HEK293 (cell line): ENCODE data around the gene EPHX1.
A peak's percentile ranks its signal among the peaks of the same experiment; 100 is the strongest.

Source experiments
- CTCF ChIA-PET: fragments of 350-600 bp; formaldehyde crosslinking; extraction: SDS; loops from one replicate; lab custom pipeline; 2021; ENCODE audit warnings: antibody characterized with exemption; lab: Yijun Ruan, JAX
- POLR2A ChIA-PET: fragments of 300-600 bp; formaldehyde crosslinking; extraction: SDS; loops from one replicate; lab custom pipeline; 2020; ENCODE audit warnings: antibody characterized with exemption, inconsistent platforms; lab: Yijun Ruan, JAX
- H3K27ac ChIP-seq: fragments of 200-500 bp; sonication (Bioruptor generic); 2 replicates; pipeline ENCODE4 v1.5.1; 2014; ENCODE audit warnings: low read depth, low read length, control low read depth, inconsistent platforms; ENCODE audit errors: extremely low read depth
- H3K36me3 ChIP-seq, 2 experiments: fragments of 200-500 bp in 1 of 2; sonication (Bioruptor generic) in 1 of 2; 1 replicate in 1 of 2; 2 replicates in 1 of 2; pipeline ENCODE4 v1.5.1; 2014 to 2017; ENCODE audit warnings: inconsistent platforms in 2 of 2, low read length in 2 of 2; ENCODE audit not compliant: control insufficient read depth in 2 of 2, insufficient read depth in 1 of 2
- H3K4me1 ChIP-seq: fragments of 200-500 bp; sonication (Bioruptor generic); 2 replicates; pipeline ENCODE4 v1.5.1; 2014; ENCODE audit warnings: mild to moderate bottlenecking, low read length, inconsistent platforms; ENCODE audit not compliant: control insufficient read depth, insufficient read depth
- H3K4me3 ChIP-seq: 2 replicates; pipeline ENCODE4 v1.5.1; 2011; ENCODE audit warnings: low read depth, mild to moderate bottlenecking, control low read depth, low read length, moderate library complexity
- H3K9me3 ChIP-seq: fragments of 200-500 bp; sonication (Bioruptor generic); 2 replicates; pipeline ENCODE4 v1.5.1; 2014; ENCODE audit warnings: low read depth, low read length, inconsistent platforms; ENCODE audit not compliant: control insufficient read depth, insufficient read depth
- EGR2 ChIP-seq: fragments of 450-650 bp; formaldehyde crosslinking; IDR thresholded peaks from 2 replicates; pipeline ENCODE4 v1.5.1; 2016; ENCODE audit warnings: low read depth, missing biosample characterization, missing genetic modification characterization
- PRDM1 ChIP-seq: fragments of 450-650 bp; formaldehyde crosslinking; IDR thresholded peaks from 2 replicates; pipeline ENCODE4; 2016; ENCODE audit warnings: missing biosample characterization, missing genetic modification characterization
- SCRT1 ChIP-seq: fragments of 450-650 bp; formaldehyde crosslinking; IDR thresholded peaks from 2 replicates; pipeline ENCODE4 v1.5.1; 2016; ENCODE audit warnings: missing biosample characterization, missing genetic modification characterization, borderline replicate concordance
- SCRT2 ChIP-seq: fragments of 450-650 bp; formaldehyde crosslinking; IDR thresholded peaks from 2 replicates; pipeline ENCODE4 v1.5.1; 2016; ENCODE audit warnings: missing biosample characterization, missing genetic modification characterization
- ZBTB7A ChIP-seq: fragments of 450-650 bp; formaldehyde crosslinking; IDR thresholded peaks from 2 replicates; pipeline ENCODE4 v1.5.1; 2016; ENCODE audit warnings: low read depth, missing biosample characterization, missing genetic modification characterization
- ZBTB8A ChIP-seq: fragments of 450-650 bp; formaldehyde crosslinking; IDR thresholded peaks from 2 replicates; pipeline ENCODE4 v1.5.1; 2016; ENCODE audit warnings: missing biosample characterization, missing genetic modification characterization
- ZFHX2 ChIP-seq: fragments of 450-650 bp; formaldehyde crosslinking; conservative IDR thresholded peaks from 2 replicates; pipeline ENCODE4 v1.5.1; 2016; ENCODE audit warnings: missing biosample characterization, missing genetic modification characterization
- ZIC2 ChIP-seq: fragments of 450-650 bp; formaldehyde crosslinking; IDR thresholded peaks from 2 replicates; pipeline ENCODE4 v1.5.1; 2016; ENCODE audit warnings: missing biosample characterization, missing genetic modification characterization
- ZNF184 ChIP-seq: fragments of 450-650 bp; IDR thresholded peaks from 2 replicates; pipeline ENCODE4 v1.5.1; 2018; ENCODE audit warnings: missing biosample characterization, mild to moderate bottlenecking, missing genetic modification characterization
- ZNF449 ChIP-seq: fragments of 450-650 bp; formaldehyde crosslinking; IDR thresholded peaks from 2 replicates; pipeline ENCODE4 v1.5.1; 2017; ENCODE audit warnings: missing biosample characterization, mild to moderate bottlenecking, missing genetic modification characterization, moderate library complexity
- ZNF548 ChIP-seq: fragments of 450-650 bp; formaldehyde crosslinking; IDR thresholded peaks from 2 replicates; pipeline ENCODE4 v1.5.1; 2016; ENCODE audit warnings: missing biosample characterization, missing genetic modification characterization
- ZNF600 ChIP-seq: fragments of 450-650 bp; formaldehyde crosslinking; IDR thresholded peaks from 2 replicates; pipeline ENCODE4 v1.5.1; 2016; ENCODE audit warnings: missing biosample characterization, missing genetic modification characterization
- ZNF692 ChIP-seq: fragments of 450-650 bp; formaldehyde crosslinking; IDR thresholded peaks from 2 replicates; pipeline ENCODE4 v1.5.1; 2016; ENCODE audit warnings: missing biosample characterization, missing genetic modification characterization
- ZNF843 ChIP-seq: fragments of 450-650 bp; formaldehyde crosslinking; IDR thresholded peaks from 2 replicates; pipeline ENCODE4 v1.5.1; 2016; ENCODE audit warnings: missing biosample characterization, missing genetic modification characterization
- ZXDB ChIP-seq: fragments of 450-650 bp; formaldehyde crosslinking; IDR thresholded peaks from 2 replicates; pipeline ENCODE4 v1.5.1; 2016; ENCODE audit warnings: missing biosample characterization, missing genetic modification characterization
- TF ChIP-seq, protein P1 (sequence below): fragments of 450-650 bp; formaldehyde crosslinking; IDR thresholded peaks from 2 replicates; pipeline ENCODE4 v1.5.1; 2016; ENCODE audit warnings: missing biosample characterization, missing genetic modification characterization
- TF ChIP-seq, protein P2 (sequence below): fragments of 450-650 bp; formaldehyde crosslinking; IDR thresholded peaks from 2 replicates; pipeline ENCODE4 v1.5.1; 2016; ENCODE audit warnings: missing biosample characterization, missing genetic modification characterization

Gene EPHX1

GRCh38 chr1:225815526-225816178 lies 5.7 kb downstream of the EPHX1 start (continued):
- TF ChIP-seq, protein P1, sequence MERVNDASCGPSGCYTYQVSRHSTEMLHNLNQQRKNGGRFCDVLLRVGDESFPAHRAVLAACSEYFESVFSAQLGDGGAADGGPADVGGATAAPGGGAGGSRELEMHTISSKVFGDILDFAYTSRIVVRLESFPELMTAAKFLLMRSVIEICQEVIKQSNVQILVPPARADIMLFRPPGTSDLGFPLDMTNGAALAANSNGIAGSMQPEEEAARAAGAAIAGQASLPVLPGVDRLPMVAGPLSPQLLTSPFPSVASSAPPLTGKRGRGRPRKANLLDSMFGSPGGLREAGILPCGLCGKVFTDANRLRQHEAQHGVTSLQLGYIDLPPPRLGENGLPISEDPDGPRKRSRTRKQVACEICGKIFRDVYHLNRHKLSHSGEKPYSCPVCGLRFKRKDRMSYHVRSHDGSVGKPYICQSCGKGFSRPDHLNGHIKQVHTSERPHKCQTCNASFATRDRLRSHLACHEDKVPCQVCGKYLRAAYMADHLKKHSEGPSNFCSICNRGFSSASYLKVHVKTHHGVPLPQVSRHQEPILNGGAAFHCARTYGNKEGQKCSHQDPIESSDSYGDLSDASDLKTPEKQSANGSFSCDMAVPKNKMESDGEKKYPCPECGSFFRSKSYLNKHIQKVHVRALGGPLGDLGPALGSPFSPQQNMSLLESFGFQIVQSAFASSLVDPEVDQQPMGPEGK, result no peak; the same call in 1 of the 2 replicates
- peak; percentile 52; the same call in 1 of the 2 replicates for TF ChIP-seq ZXDB (tag by site-specific recombination)
- 0 out of 2 replicates have a peak, but pooled peaks have one; percentile 30 for TF ChIP-seq ZNF843

DNA sequence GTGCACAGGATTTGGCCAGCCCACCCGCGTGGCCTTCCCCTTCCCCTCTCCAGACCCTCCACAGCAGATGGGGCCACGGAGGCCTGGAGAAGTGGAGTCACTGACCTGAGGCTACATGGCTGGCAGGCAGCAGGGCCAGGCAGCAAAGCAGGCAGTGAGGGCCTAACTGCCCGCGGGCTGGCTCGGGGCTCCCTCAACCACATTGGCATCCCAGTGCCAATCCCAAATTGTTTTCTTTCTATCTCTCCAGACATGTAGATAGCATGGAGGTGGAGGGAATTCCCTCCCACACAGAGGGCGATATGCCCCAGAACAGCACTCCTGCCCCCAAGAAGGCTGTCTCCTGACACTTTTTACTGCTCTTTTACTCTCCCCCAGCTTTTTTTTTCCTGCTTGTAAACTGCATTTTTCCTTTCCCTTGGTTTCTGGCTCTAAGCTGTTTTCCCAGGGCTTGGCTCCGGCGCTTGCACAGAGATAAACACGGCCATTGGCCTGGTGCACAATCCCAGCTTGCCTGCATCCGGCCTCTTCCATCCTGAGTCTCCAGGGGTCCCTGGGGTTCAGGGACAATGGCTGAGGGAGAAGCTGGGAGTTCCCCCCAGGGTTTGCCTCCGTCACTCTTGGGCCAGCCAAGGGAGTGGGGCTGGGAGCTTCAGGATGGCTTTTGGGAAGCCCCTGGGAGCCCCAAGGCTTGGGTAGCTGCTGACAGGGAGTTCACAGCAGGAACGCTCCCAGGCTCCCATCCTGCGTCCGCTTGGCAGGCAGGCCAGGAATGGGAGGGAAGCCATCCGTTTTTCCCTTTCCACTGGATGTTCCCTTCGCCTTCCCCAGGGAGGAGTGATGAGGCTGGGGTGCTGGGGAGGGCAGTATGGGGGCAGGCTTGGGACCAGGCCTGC lies 7.0 kb downstream of the EPHX1 start:
- TF ChIP-seq ZBTB7A (tag by site-specific recombination), result no peak
- peak; percentile 61 for TF ChIP-seq ZFHX2 (tag by site-specific recombination)
- no peak for TF ChIP-seq ZNF184 (tag by site-specific recombination)
- peak; percentile 55; the same call in 1 of the 2 replicates for TF ChIP-seq EGR2 (tag by site-specific recombination)
- peak; percentile 44 for TF ChIP-seq ZIC2 (tag by site-specific recombination)
- no peak overlapping the region for H3K27ac ChIP-seq
- peaks cover 14% of the 10 kb centered on the region for H3K4me1 ChIP-seq
- no peak overlapping the region for H3K4me3 ChIP-seq
- ChIA-PET POLR2A (no interaction called here), CTCF (interaction anchor here (0.6 to 0.8 kb wide), 3 partner anchors 9 to 342 kb away, joined by 3 to 5 read pairs (median 4); no protein-coding TSS in a partner anchor)
- H3K9me3 ChIP-seq, result no peaks in the 10 kb centered on the region
- peaks cover 0 to 7% of the 10 kb centered on the region in 2 experiments; a peak in 2 of 3 replicates for H3K36me3 ChIP-seq

DNA sequence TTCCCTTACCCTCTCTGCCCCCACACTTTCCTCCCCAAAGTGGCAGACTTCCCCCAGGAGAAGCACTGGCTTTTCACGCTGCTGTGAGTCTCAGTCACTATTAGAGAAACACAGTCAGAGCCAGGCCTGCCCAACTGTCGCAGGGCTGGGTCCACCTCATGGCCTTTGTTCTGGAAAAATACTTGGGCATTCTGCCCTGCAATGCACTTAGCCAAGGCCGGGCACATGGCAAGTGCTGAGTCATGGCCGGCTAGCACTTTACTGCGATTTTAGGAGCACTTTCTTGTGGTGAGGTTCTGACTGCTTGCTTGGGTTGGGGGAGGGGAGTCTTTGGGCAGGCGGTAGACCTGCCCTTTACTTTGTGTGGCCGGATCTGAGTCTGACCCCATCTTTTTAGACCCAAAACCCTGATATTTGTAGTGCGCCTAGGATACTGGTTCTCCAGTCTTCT lies 7.7 kb downstream of the EPHX1 start:
- TF ChIP-seq ZXDB (tag by site-specific recombination), result no peak
- TF ChIP-seq, protein P2, sequence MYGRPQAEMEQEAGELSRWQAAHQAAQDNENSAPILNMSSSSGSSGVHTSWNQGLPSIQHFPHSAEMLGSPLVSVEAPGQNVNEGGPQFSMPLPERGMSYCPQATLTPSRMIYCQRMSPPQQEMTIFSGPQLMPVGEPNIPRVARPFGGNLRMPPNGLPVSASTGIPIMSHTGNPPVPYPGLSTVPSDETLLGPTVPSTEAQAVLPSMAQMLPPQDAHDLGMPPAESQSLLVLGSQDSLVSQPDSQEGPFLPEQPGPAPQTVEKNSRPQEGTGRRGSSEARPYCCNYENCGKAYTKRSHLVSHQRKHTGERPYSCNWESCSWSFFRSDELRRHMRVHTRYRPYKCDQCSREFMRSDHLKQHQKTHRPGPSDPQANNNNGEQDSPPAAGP (tag by site-specific recombination), result no peak
- TF ChIP-seq ZNF548 (tag by site-specific recombination), result no peak
- TF ChIP-seq ZNF692, result peak; percentile 72; the same call in 1 of the 2 replicates
- TF ChIP-seq SCRT2 (tag by site-specific recombination), result peak; percentile 66
- TF ChIP-seq PRDM1 (tag by site-specific recombination), result 0 out of 2 replicates have a peak, but pooled peaks have one; percentile 25
- peak; percentile 27; the same call in 1 of the 2 replicates for TF ChIP-seq ZNF449
- TF ChIP-seq ZBTB8A, result peak; percentile 58
- TF ChIP-seq SCRT1 (tag by site-specific recombination), result peak; percentile 63; the same call in 1 of the 2 replicates
- TF ChIP-seq ZNF600 (tag by site-specific recombination), result peak; percentile 47
- ChIA-PET CTCF (interaction anchor here (0.5 to 1.2 kb wide), 5 partner anchors 16 to 320 kb away, joined by 3 to 6 read pairs (median 3); partner anchors contain the start of gene SRP9), POLR2A (interaction anchor here (1.1 to 1.2 kb wide), 2 partner anchors 8 to 17 kb away, joined by 5 read pairs; partner anchors contain the start of gene EPHX1)
- no peaks in the 10 kb centered on the region for H3K9me3 ChIP-seq
- H3K27ac ChIP-seq, result no peak overlapping the region
- peaks cover 0 to 2% of the 10 kb centered on the region in 2 experiments; a peak in 2 of 3 replicates for H3K36me3 ChIP-seq
- no peak overlapping the region for H3K4me3 ChIP-seq
- peaks cover 14% of the 10 kb centered on the region for H3K4me1 ChIP-seq
